ENCODE data around the gene TMTC1.

The TMTC1 gene

GRCh38 chr12:29700761-29701481 is 82.8 kb downstream of the TMTC1 start:
- DNase-seq (ENCODE audit: low spot score): no peak
- no peaks in the 10 kb centered on the region for H3K36me3 Mint-ChIP-seq (ENCODE audit: low read depth)
- no peak overlapping the region for H3K4me3 Mint-ChIP-seq
- H3K27ac Mint-ChIP-seq: no peak overlapping the region
- no peaks in the 10 kb centered on the region for H3K4me1 Mint-ChIP-seq (ENCODE audit: low read depth)
- H3K9me3 Mint-ChIP-seq: no peaks in the 10 kb centered on the region
- H3K27me3 Mint-ChIP-seq (ENCODE audit: low read depth): no peaks in the 10 kb centered on the region

GRCh38 chr12:29698756-29699155 is 85.0 kb downstream of the TMTC1 start:
- Mint-ChIP-seq H3K36me3 (ENCODE audit: low read depth) (no peaks in the 10 kb centered on the region), H3K27ac (no peak overlapping the region), H3K4me1 (ENCODE audit: low read depth) (no peaks in the 10 kb centered on the region), H3K4me3 (no peak overlapping the region), H3K27me3 (ENCODE audit: low read depth) (no peaks in the 10 kb centered on the region), H3K9me3 (no peaks in the 10 kb centered on the region)
- DNase-seq (ENCODE audit: low spot score): no peak

- no peak for DNase-seq (ENCODE audit: low spot score)
- Mint-ChIP-seq H3K4me3 (no peak overlapping the region), H3K4me1 (ENCODE audit: low read depth) (peaks cover 4% of the 10 kb centered on the region), H3K36me3 (ENCODE audit: low read depth) (no peaks in the 10 kb centered on the region), H3K9me3 (no peaks in the 10 kb centered on the region), H3K27me3 (ENCODE audit: low read depth) (peaks cover 5% of the 10 kb centered on the region), H3K27ac (no peak overlapping the region)
These were observed 87.9 kb downstream of the TMTC1 start for GRCh38 chr12:29695800-29696199.

GRCh38 chr12:29695026-29695425 is 88.7 kb downstream of the TMTC1 start:
- H3K27ac Mint-ChIP-seq: no peak overlapping the region
- DNase-seq (ENCODE audit: low spot score): no peak
- no peaks in the 10 kb centered on the region for H3K36me3 Mint-ChIP-seq (ENCODE audit: low read depth)
- H3K4me3 Mint-ChIP-seq: no peak overlapping the region
- H3K27me3 Mint-ChIP-seq (ENCODE audit: low read depth): peaks cover 5% of the 10 kb centered on the region
- peaks cover 4% of the 10 kb centered on the region for H3K4me1 Mint-ChIP-seq (ENCODE audit: low read depth)
- no peaks in the 10 kb centered on the region for H3K9me3 Mint-ChIP-seq

GRCh38 chr12:29694002-29694401 is 89.7 kb downstream of the TMTC1 start:
- Mint-ChIP-seq H3K27me3 (ENCODE audit: low read depth) (peaks cover 5% of the 10 kb centered on the region), H3K27ac (no peak overlapping the region), H3K36me3 (ENCODE audit: low read depth) (no peaks in the 10 kb centered on the region), H3K9me3 (no peaks in the 10 kb centered on the region), H3K4me1 (ENCODE audit: low read depth) (peaks cover 4% of the 10 kb centered on the region), H3K4me3 (no peak overlapping the region)
- DNase-seq (ENCODE audit: low spot score): no peak

- peaks cover 7% of the 10 kb centered on the region for H3K27me3 Mint-ChIP-seq (ENCODE audit: low read depth)
- no peak overlapping the region for H3K27ac Mint-ChIP-seq
- H3K36me3 Mint-ChIP-seq (ENCODE audit: low read depth): no peaks in the 10 kb centered on the region
These were observed 91.5 kb downstream of the TMTC1 start for GRCh38 chr12:29692237-29692636.

GRCh38 chr12:29691161-29691854 is 92.4 kb downstream of the TMTC1 start:
- peaks cover 7% of the 10 kb centered on the region for H3K27me3 Mint-ChIP-seq (ENCODE audit: low read depth)
- H3K9me3 Mint-ChIP-seq: no peaks in the 10 kb centered on the region
- no peak overlapping the region for H3K27ac Mint-ChIP-seq
- H3K36me3 Mint-ChIP-seq (ENCODE audit: low read depth): no peaks in the 10 kb centered on the region
- no peak overlapping the region for H3K4me3 Mint-ChIP-seq
- peaks cover 4% of the 10 kb centered on the region for H3K4me1 Mint-ChIP-seq (ENCODE audit: low read depth)
- DNase-seq (ENCODE audit: low spot score): no peak

More at GRCh38 chr12:29692237-29692636, 91.5 kb downstream of the TMTC1 start:
- no peak for DNase-seq (ENCODE audit: low spot score)
- Mint-ChIP-seq H3K4me1 (ENCODE audit: low read depth) (peaks cover 4% of the 10 kb centered on the region), H3K9me3 (no peaks in the 10 kb centered on the region), H3K4me3 (no peak overlapping the region)

GRCh38 chr12:29690728-29691127 is 93.0 kb downstream of the TMTC1 start:
- Mint-ChIP-seq H3K27ac (no peak overlapping the region), H3K27me3 (ENCODE audit: low read depth) (peaks cover 7% of the 10 kb centered on the region), H3K4me1 (ENCODE audit: low read depth) (peaks cover 4% of the 10 kb centered on the region), H3K36me3 (ENCODE audit: low read depth) (no peaks in the 10 kb centered on the region), H3K4me3 (no peak overlapping the region), H3K9me3 (no peaks in the 10 kb centered on the region)
- DNase-seq (ENCODE audit: low spot score): no peak

GRCh38 chr12:29688914-29689313 is 94.8 kb downstream of the TMTC1 start:
- Mint-ChIP-seq H3K36me3 (ENCODE audit: low read depth) (no peaks in the 10 kb centered on the region), H3K27me3 (ENCODE audit: low read depth) (peaks cover 12% of the 10 kb centered on the region), H3K9me3 (no peaks in the 10 kb centered on the region), H3K4me3 (no peak overlapping the region), H3K27ac (no peak overlapping the region), H3K4me1 (ENCODE audit: low read depth) (peaks cover 4% of the 10 kb centered on the region)
- no peak for DNase-seq (ENCODE audit: low spot score)

GRCh38 chr12:29682088-29682487 is 101.7 kb downstream of the TMTC1 start:
- Mint-ChIP-seq H3K4me3 (no peak overlapping the region), H3K27me3 (ENCODE audit: low read depth) (peaks cover 5% of the 10 kb centered on the region), H3K36me3 (ENCODE audit: low read depth) (no peaks in the 10 kb centered on the region), H3K9me3 (no peaks in the 10 kb centered on the region), H3K4me1 (ENCODE audit: low read depth) (no peaks in the 10 kb centered on the region), H3K27ac (no peak overlapping the region)
- no peak for DNase-seq (ENCODE audit: low spot score)

GRCh38 chr12:29681370-29681769 is 102.4 kb downstream of the TMTC1 start:
- Mint-ChIP-seq H3K27ac (no peak overlapping the region), H3K4me3 (no peak overlapping the region), H3K9me3 (no peaks in the 10 kb centered on the region), H3K36me3 (ENCODE audit: low read depth) (no peaks in the 10 kb centered on the region), H3K4me1 (ENCODE audit: low read depth) (no peaks in the 10 kb centered on the region), H3K27me3 (ENCODE audit: low read depth) (peaks cover 5% of the 10 kb centered on the region)
- DNase-seq (ENCODE audit: low spot score): no peak

GRCh38 chr12:29676676-29677075 is 107.1 kb downstream of the TMTC1 start:
- Mint-ChIP-seq H3K4me1 (ENCODE audit: low read depth) (no peaks in the 10 kb centered on the region), H3K27me3 (ENCODE audit: low read depth) (no peaks in the 10 kb centered on the region), H3K27ac (no peak overlapping the region), H3K36me3 (ENCODE audit: low read depth) (no peaks in the 10 kb centered on the region), H3K9me3 (no peaks in the 10 kb centered on the region), H3K4me3 (no peak overlapping the region)
- DNase-seq (ENCODE audit: low spot score): no peak

- Mint-ChIP-seq H3K4me3 (no peak overlapping the region), H3K9me3 (no peaks in the 10 kb centered on the region), H3K36me3 (ENCODE audit: low read depth) (no peaks in the 10 kb centered on the region), H3K27ac (no peak overlapping the region), H3K27me3 (ENCODE audit: low read depth) (no peaks in the 10 kb centered on the region), H3K4me1 (ENCODE audit: low read depth) (no peaks in the 10 kb centered on the region)
- DNase-seq (ENCODE audit: low spot score): no peak
These were observed 109.3 kb downstream of the TMTC1 start for GRCh38 chr12:29674463-29674862.

GRCh38 chr12:29673346-29673745 is 110.4 kb downstream of the TMTC1 start:
- Mint-ChIP-seq H3K4me3 (no peak overlapping the region), H3K9me3 (no peaks in the 10 kb centered on the region), H3K27ac (no peak overlapping the region), H3K4me1 (ENCODE audit: low read depth) (no peaks in the 10 kb centered on the region), H3K27me3 (ENCODE audit: low read depth) (no peaks in the 10 kb centered on the region), H3K36me3 (ENCODE audit: low read depth) (no peaks in the 10 kb centered on the region)
- DNase-seq (ENCODE audit: low spot score): no peak

Data from T-helper 2 cell treated with Interferon-gamma antibody and Interleukin-4, amounts not matched to agents 5 μg/mL and 100 μg/mL, for 36 hours (primary cell).